Stimulated activated CD8-positive, alpha-beta memory T cell treated with anti-CD3 and anti-CD28 coated beads, Interleukin-7, amount 100 ng/mL, for 48 hours (primary cell): Measurements from ENCODE around the gene ESX1.
"Not testable (repeated sequence)": the region's sequence is repeated elsewhere in the genome, so short reads cannot be mapped to it uniquely, and the experiment has no call there.

ENCODE experiments used
- DNase-seq, 2 donors: peaks; one replicate each; pipeline ENCODE4 v3.0.0-alpha.2; 2020; ENCODE audit warnings: low read depth in 1 of 2; ENCODE audit errors: extremely low read depth in 1 of 2

Gene ESX1

DNA sequence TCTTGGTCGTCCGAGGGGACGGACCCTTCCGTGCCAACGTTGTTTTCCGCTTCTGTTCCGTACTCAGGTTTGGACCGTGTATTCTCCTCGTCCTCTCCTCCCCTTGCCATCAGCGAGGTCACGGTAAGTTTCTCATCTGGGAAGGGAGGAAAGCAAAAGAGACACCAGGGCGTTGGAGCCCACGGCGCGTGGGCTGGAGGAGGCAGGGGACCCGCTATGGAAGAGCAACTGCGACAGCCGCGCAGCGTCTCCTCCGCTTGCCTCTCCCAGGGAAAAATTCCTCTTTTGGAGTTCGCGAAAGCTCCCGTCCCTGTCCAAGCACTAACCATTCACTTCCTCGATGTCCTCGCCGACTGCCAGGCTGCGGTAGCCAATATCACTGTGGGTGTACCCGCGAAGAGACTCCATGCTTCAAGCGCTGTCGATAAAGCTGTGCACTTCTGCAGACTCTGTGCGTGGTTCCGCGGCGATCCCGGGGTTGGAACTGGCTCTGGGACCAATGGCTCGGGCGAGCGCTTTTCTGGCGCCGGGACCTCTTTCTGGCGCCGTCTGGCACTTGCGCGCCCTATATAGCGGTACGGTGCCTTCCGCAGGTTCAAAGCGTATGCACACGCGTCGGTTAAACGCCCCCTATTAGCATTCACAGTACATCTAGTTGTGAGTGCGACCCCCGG is at the start of gene ESX1:
ESX1 (minus strand) TSS at position 492 of the 674 bp plus-strand sequence; CDS start at position 408, 84 bp downstream.
- no peak for DNase-seq

DNA sequence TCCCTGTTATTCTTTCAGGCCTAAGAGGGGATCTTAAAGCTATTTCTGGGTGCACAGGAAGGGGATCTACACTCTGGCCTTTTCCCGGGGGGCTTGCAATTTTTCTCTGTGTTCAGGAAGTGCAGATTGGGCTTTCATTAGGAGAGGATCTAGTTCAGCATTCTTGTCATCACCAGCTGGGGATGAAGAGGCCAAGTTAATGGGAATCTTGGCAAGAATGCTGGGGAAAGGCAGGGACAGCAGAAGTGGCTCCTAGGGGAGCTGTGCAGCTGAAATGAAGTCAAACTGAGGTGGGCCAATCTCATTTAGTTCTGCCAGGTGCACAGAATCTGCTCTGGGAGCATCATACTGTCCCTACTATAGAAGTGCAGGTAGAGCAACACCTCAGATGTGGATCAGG is 40.9 kb upstream of the ESX1 start:
- no peak for DNase-seq

DNA sequence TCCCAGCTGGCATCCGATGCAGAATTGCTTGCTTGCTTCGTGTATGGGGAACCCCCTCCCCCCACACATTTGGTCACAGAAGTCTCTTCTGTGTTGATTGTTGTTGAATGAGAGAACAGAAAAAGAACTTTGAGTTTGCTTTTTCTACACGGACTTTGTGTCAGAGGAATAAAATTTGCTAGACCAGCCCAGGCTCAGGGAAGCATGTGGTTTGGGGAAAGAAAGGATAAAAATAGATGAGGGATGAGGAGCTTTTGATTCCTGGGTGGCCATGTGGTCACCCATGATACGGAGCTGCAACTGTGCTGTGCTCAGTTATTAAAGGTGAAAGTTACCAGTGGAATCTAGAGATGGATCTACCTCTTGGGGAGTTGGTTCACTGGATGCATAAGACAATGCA is 34.2 kb upstream of the ESX1 start:
- no peak for DNase-seq

DNA sequence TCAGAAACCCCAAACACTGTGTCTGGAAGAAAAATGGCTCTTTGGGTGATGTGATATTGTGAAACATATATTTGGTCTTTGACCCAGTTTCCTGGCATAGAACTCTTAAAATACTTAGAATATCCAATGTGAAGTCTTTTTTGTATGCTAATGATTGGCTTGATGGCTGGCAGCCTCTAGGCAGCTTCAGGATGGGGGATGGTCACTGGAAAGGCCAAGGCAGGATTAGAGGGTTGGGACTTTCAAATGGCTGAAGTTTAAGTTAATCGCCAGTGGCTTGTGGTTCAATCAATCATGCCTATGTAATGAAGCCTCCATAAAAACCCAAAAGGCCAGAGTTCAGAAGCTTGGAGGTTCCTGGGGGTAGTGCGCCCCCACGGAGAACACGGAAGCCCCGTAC is 33.5 kb upstream of the ESX1 start:
- DNase-seq: no peak

DNA sequence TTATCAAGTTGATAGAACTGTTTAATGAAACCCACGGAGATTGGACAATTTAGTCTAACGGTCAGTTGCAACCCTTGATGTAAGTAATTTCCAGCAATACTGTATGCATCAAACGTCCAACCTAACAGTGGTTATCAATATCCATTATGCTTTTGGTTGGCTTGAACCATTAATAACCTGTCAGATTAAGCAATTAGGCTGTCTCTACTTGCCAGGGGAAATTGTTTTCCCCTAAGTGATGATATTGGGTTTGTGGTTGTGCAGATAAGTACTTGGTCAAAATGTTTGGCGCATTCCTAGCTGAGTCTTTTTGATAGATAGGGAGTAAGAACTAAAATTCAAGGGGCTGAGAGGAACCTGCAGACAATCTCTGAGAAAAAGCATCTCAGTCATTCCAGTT is 30.5 kb upstream of the ESX1 start:
- no peak for DNase-seq

DNA sequence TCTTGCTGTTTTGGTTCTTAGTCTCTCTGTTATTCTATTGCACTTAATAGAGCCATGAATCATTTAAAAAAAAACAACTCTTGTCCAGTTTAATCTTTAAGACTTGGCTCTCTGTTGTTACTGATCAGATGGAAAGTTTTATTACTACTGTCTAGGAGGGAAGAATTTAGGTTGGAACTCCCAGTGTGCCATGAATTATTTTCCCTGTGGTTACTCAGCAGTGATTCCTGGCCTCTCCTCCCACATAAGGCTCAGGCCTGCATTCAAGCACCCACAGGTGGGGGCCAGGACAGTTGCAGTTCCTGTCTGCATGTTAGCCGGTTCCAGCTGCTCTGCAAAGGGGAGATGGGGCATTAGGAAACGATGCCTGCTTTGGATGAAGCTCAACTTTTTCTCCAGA is 29.8 kb upstream of the ESX1 start:
- DNase-seq: no peak

DNA sequence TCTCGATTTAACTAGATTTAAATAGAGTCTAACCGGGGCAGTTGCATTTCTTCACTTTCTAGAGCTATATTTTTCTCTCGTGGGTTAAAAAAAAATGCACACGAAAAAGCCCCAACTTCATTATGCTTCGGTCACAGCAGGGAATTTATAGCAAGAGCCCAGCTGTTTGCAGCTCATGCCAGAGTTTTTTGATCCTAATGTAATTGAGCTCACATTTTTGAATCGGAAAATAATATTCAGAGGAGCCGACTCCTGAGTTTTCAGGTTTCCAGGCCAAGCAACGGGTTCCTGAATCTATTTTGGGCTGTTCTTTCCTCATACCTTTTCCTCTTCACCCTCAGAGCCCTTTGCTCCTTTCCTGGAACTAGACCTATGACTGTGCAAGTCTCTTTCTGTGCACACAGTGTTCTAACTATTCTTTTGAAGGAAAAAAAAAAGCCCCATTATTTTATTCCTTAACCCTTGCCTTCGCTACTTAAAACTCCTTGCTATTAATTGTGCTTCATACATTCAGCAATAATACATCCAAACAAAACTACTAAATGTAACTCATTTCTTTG is 27.5 kb upstream of the ESX1 start:
- no peak for DNase-seq

DNA sequence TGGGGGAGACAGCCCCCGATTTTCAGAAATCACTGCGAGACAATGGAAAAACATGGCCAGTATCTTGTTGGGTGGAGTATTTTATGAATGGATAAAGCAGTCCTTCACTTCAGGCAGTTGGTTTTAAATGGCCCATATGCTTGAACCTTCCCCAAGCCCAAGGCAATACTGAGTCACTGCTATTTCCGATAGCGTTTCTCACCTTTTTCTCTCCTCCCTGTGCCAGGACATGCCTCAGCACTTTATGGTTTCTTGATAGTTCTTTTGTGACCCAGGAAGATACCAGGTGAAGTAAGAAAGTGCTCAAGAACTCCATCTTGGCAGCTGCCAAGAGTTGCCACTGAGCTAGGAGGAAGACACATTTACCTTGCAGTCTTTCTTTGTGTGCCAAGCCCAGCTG is 26.8 kb upstream of the ESX1 start:
- no peak for DNase-seq

DNA sequence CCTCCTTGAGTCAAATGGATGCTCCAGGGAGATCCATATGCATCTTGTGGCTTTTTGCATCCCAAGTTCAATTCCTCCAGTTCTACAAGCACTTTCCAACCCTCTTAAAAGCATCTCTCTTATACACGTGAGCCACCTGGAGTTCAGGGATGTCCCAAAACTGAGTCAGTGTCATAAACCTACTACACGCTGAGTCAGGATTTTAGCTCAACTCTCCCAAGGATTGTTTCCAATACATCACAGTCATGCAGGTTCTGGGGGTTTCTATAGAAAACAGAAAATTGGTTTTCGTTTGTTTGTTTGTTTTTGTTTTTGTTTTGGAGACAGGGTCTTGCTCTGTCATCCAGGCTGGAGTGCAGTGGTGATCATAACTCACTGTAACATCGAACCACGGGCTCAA is 25.9 kb upstream of the ESX1 start:
- DNase-seq: no peak

DNA sequence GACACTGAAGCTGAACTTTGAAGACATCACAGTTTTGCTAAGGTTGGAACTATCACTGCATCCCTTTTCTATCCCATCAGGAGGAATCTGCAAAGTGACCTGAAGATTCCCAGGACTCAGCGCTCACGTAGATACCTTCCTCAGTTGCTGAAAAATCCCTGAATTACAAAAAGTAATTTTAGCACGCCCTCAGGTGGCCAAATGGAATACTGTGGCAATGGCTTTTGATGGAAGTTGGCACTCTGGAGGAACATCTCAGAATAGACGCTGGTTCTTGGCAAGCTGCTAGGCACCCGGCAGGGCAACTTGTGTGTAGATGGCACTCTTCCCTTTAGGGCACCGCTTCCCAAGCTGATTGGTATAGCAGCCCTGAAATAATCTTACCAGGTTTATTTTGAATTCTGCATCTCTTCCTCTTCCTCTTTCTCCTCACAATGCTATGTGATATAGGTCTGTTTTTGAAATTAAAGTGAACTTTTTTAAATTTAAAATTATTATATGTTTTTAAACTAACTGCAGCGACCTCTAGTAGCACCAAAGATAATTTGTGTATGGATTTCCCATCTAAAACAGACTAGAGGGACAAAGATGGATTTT is 16.3 kb upstream of the ESX1 start:
- peak in 1 of 2 donors; percentile 14 for DNase-seq

DNA sequence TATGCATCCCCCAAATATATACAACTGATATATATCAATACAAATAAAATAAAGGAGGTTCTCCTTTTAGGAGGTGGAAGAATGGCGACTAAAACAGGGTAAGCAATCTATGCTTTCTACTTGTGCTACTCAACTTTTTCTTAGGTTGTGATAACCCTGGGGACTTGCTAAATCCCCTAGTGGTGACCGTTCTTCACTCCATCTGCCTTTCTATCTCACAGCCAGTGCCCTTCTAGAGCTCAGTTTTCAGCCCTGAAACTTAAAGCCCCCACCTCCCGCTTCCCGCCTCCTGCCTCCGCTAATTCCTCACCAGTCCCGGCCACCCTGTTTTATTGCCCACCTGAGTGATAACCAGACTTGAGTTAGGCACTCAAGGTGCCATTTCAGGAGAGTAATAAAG is 15.5 kb upstream of the ESX1 start:
- DNase-seq: no peak

DNA sequence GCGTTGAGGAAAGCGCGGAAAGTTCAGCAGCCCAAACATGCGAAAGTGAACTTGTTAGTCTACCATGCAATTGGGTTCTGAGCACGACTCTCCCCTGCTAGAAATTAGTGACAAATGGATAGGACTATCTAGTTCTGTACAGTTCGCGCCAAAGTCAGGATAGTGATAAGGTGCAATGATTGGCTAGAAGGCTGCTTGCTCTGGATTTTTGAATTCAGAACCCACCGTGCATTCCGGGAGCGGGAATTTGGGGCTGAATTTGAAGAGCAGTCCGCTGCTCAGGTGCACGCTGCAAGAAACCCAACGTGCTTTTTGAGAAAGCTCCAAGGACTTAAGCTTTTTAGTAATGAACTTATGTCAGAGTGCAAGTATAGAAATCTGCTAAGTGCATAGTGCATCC is 732 bp upstream of the ESX1 start:
- DNase-seq: no peak

DNA sequence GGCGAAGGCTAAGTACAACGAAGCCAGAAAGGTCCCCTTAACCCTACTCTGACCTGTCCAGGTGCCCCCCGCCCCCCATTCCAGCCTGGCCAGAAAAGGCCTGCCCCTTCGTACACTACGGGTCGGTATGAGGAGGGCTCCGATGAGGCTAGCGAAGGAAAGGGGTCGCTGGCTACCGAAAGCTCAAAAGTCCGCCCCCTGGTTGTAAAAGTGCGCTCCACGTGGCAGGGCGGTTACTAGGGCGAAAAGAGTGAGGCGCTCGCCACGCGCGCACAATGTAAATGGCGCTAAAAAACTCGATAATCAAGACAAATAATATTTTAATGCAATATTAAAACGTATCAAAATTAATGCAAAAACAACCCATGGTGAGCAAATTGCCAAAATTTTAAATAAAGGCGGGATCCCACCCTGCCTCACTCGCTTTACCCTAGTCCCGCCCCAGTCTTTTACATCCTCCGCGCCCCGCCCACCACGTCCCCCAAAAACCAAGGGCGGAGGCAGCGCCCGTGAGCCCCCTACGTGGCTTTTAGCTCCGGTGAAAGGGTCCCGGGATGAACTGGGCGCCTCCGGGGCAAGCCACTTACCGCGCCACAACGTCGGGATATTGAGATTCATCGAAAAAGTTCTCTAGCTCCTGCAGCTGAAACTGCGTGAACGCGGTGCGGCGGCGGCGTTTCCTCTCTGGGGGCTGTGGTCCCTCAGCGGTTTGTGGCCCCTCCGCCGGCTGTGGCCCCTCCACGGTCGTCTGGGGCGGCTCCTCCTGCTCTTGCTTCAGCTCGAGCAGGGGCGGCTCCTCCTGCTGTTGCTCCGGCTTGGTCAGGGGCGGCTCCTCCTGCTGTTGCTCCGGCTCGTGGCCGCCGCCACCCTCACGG is 929 bp downstream of the ESX1 start:
- no peak for DNase-seq

DNA sequence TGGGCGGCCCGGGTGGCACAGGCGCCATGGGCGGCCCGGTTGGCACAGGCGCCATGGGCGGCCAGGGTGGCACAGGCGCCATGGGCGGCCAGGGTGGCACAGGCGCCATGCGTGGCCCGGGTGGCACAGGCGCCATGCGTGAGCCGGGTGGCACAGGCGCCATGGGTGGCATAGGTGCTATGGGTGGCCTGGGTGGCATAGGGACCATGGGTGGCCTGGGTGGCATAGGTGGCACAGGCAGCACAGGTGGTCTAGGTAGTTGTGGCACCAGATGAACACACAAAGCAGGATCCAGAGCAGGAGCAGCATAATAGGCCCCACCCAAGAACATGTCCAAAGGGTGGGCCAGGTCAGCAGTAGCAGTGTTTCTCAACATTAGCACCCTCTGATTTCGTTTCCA is 4.3 kb downstream of the ESX1 start:
- no peak for DNase-seq

DNA sequence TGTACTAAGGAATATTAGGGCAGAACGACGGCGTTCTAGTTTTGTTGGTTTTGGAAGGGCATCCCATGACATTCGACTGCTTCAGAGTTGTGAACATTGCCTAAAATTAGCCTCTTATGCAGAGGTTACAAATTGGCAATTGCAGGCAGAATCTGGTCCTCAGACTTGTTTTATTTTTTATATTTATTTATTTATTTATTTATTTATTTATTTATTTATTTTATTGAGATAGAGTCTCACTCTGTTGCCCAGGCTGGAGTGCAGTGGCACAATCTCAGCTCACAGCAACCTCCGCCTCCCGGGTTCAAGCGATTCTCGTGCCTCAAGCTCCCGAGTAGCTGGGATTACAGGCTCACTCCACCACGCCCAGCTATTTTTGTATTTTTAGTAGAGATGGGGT is 24.7 kb downstream of the ESX1 start:
- DNase-seq: not testable (repeated sequence)

DNA sequence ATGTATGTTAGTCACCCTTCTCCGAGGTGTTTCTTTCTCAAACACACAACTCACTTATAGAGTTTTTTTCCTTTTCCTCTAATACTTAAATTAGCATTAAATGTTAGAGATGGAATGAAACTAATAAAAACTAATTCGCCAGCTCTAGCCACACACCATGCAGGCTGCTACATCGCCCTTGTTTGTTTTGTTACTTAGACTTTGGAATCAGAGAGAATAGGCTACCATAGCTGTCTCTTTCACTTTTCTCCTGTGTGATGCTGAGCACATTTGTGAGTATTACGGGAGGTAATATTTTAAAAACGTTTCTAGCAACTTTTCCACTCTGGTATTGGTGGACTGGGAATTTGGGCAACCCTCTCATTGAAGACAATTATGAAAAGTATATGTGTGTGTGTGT is 43.5 kb downstream of the ESX1 start:
- no peak for DNase-seq

DNA sequence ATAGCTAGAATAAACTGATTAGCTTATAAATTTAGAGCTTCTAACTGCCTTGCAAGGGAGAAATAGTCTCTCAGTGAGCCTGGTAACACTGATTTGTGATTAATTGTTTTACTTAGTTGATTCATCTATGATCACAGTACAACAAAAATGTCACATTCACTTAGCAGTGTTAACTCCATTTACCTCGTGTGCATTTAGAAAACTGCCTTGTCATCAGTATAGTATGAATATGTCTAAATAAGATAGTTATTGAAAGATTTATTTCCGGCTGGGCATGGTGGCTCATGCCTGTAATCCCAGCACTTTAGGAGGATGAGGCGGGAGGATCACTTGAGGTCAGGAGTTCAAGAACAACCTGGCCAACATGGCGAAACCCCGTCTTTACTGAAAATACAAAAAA is 49.2 kb downstream of the ESX1 start:
- DNase-seq: no peak
